Smooth muscle cell (in vitro differentiated cells): ENCODE data around the gene ZNF783. TPM values are rescaled to one million over a fixed set of nuclear protein-coding genes. Genes with fewer than 3 reads are reported as not detected.
"Not testable (repeated sequence)": the region's sequence is repeated elsewhere in the genome, so short reads cannot be mapped to it uniquely, and the experiment has no call there.

Source experiments
- DNase-seq: peaks from one replicate; lab custom pipeline; 2025; ENCODE audit not compliant: unreplicated experiment; lab: John Stamatoyannopoulos, UW
- H2AFZ ChIP-seq: fragments of 200-600 bp; sonication (generic); 2 replicates; pipeline ENCODE4 v1.6.0; 2016; ENCODE audit warnings: antibody characterized with exemption, low read depth, mild to moderate bottlenecking
- H3F3A ChIP-seq: fragments of 200-600 bp; sonication (generic); 2 replicates; pipeline ENCODE4 v1.6.0; 2017; ENCODE audit warnings: antibody characterized with exemption, low read depth
- H3K27ac ChIP-seq: fragments of 200-600 bp; sonication (generic); 2 replicates; pipeline ENCODE4 v1.5.1; 2016; ENCODE audit warnings: low read depth, mild to moderate bottlenecking
- H3K27me3 ChIP-seq: fragments of 200-600 bp; sonication (generic); 2 replicates; pipeline ENCODE4 v1.6.1; 2016; ENCODE audit warnings: low read depth, mild to moderate bottlenecking
- H3K36me3 ChIP-seq: fragments of 200-600 bp; sonication (generic); 2 replicates; pipeline ENCODE4 v1.5.1; 2016; ENCODE audit warnings: low read depth
- H3K4me1 ChIP-seq: fragments of 200-600 bp; sonication (generic); 2 replicates; pipeline ENCODE4 v1.5.1; 2016; ENCODE audit warnings: low read depth
- H3K4me2 ChIP-seq: fragments of 200-600 bp; sonication (generic); 2 replicates; pipeline ENCODE4 v1.6.0; 2016; ENCODE audit warnings: mild to moderate bottlenecking
- H3K4me3 ChIP-seq: fragments of 200-600 bp; sonication (generic); 2 replicates; pipeline ENCODE4 v1.5.1; 2016; ENCODE audit warnings: mild to moderate bottlenecking
- H3K79me2 ChIP-seq: fragments of 200-600 bp; sonication (generic); 2 replicates; pipeline ENCODE4 v1.6.0; 2016; ENCODE audit warnings: low read depth, mild to moderate bottlenecking
- H3K9ac ChIP-seq: fragments of 200-600 bp; sonication (generic); 2 replicates; pipeline ENCODE4 v1.6.0; 2016; ENCODE audit warnings: low read depth
- H3K9me3 ChIP-seq: fragments of 200-600 bp; sonication (generic); replicated peaks from 2 replicates; pipeline ENCODE4 v1.5.1; 2016; ENCODE audit warnings: low read depth
- H4K20me1 ChIP-seq: fragments of 200-600 bp; sonication (generic); 2 replicates; pipeline ENCODE4 v1.6.0; 2016; ENCODE audit warnings: low read depth
- CTCF ChIP-seq: fragments of 200-600 bp; sonication (generic); IDR thresholded peaks from 2 replicates; pipeline ENCODE4 v1.5.1; 2017; ENCODE audit warnings: borderline replicate concordance, mild to moderate bottlenecking, antibody characterized with exemption; ENCODE audit not compliant: insufficient read depth, poor library complexity, severe bottlenecking
- whole genome bisulfite sequencing: methylation state at CpG from one replicate; pipeline ENCODE4 v1.1.7; 2016; ENCODE audit warnings: low lambda C conversion rate; 5-methylcytosine and 5-hydroxymethylcytosine counted together
- polyA plus RNA-seq: library from polyadenylated mRNA; unstranded; fragments of >200 nt; fragmentation: Nextera tagmentation; extraction: Ambion mirVana; gene quantifications from 2 replicates; pipeline ENCODE4 v1.2.1, GENCODE V29; 2016
- total RNA-seq: library from RNA; depleted of rRNA; stranded (reverse); fragments of >200 nt; gene quantifications from 2 replicates; pipeline ENCODE4 v1.2.3, GENCODE V29; 2014

Gene ZNF783
- total and polyA plus RNA-seq, 2 experiments from 2014 or later, result 7.2 to 8.1 TPM

DNA sequence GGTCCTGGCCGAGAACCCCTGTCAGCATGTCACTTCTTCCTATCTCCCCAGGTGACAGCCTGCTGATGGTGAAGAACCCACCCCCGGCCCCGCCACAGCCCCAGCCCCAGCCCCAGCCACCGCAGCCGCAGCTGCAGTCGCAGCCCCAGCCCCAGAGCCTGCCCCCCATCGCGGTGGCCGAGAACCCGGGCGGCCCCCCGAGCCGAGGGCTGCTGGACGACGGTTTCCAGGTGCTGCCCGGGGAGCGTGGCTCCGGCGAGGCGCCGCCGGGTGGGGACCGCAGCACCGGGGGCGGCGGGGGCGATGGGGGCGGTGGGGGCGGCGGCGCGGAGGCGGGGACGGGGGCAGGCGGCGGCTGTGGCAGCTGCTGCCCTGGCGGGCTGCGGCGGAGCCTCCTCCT is 38.2 kb upstream of the ZNF783 start:
- DNase-seq, result no peak
- no peak for TF ChIP-seq CTCF
- peaks cover 4% of the 10 kb centered on the region for H4K20me1 ChIP-seq
- no peaks in the 10 kb centered on the region for H3K36me3 ChIP-seq
- no peak overlapping the region for H2AFZ ChIP-seq
- no peaks in the 10 kb centered on the region for H3K9me3 ChIP-seq
- peaks cover under 1% of the 10 kb centered on the region for H3F3A ChIP-seq
- H3K27me3 ChIP-seq, result no peaks in the 10 kb centered on the region
- WGBS, result 80% methylated on average over 1 of the region's 39 CpGs
- no peak overlapping the region for H3K9ac ChIP-seq
- no peak overlapping the region for H3K4me3 ChIP-seq
- no peaks in the 10 kb centered on the region for H3K79me2 ChIP-seq
- no peak overlapping the region for H3K27ac ChIP-seq
- no peaks in the 10 kb centered on the region for H3K4me1 ChIP-seq
- H3K4me2 ChIP-seq, result no peak overlapping the region

- no peak overlapping the region for H3K27ac ChIP-seq
- H3F3A ChIP-seq, result peaks cover 5% of the 10 kb centered on the region
- no peak overlapping the region for H3K4me3 ChIP-seq
- H3K79me2 ChIP-seq, result no peaks in the 10 kb centered on the region
- H3K4me1 ChIP-seq, result no peaks in the 10 kb centered on the region
- no peaks in the 10 kb centered on the region for H3K36me3 ChIP-seq
- DNase-seq, result no peak
- H3K27me3 ChIP-seq, result no peaks in the 10 kb centered on the region
- no peak overlapping the region for H2AFZ ChIP-seq
- TF ChIP-seq CTCF, result no peak
- H3K9me3 ChIP-seq, result no peaks in the 10 kb centered on the region
- H3K4me2 ChIP-seq, result no peak overlapping the region
- H4K20me1 ChIP-seq, result no peaks in the 10 kb centered on the region
- WGBS, result 98% methylated on average over 29 of the region's 37 CpGs
- no peak overlapping the region for H3K9ac ChIP-seq
Measured at GRCh38 chr7:149224352-149224751, 37.6 kb upstream of the ZNF783 start.

DNA sequence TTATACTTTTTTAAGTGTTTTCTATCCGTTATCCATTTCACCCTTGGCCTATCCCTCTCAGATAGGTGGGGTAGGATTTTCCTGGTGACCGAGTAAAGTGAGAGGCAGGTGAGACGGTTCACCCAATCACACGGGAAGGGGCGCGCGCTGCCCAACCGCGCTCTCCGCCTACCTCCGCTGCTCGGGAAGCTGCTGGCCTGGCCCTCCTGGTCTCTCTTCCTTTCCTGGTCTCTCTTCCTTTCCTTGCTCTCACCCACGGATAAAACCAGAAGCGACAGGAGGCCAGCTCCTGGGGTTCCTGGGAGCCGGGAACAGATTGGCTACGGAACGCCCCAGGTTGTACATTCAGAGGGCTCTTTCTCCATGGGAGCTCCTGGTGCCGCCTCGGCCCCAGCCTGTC is 36.9 kb upstream of the ZNF783 start:
- no peak overlapping the region for H3K4me2 ChIP-seq
- H3K79me2 ChIP-seq, result no peaks in the 10 kb centered on the region
- H3K4me3 ChIP-seq, result no peak overlapping the region
- no peak for DNase-seq
- no peaks in the 10 kb centered on the region for H3K4me1 ChIP-seq
- H3K27me3 ChIP-seq, result no peaks in the 10 kb centered on the region
- no peak overlapping the region for H3K27ac ChIP-seq
- 98% methylated on average over 19 of the region's 19 CpGs for WGBS
- no peaks in the 10 kb centered on the region for H3K9me3 ChIP-seq
- no peak for TF ChIP-seq CTCF
- H3F3A ChIP-seq, result peaks cover 5% of the 10 kb centered on the region
- H3K36me3 ChIP-seq, result no peaks in the 10 kb centered on the region
- H3K9ac ChIP-seq, result no peak overlapping the region
- no peaks in the 10 kb centered on the region for H4K20me1 ChIP-seq
- no peak overlapping the region for H2AFZ ChIP-seq

DNA sequence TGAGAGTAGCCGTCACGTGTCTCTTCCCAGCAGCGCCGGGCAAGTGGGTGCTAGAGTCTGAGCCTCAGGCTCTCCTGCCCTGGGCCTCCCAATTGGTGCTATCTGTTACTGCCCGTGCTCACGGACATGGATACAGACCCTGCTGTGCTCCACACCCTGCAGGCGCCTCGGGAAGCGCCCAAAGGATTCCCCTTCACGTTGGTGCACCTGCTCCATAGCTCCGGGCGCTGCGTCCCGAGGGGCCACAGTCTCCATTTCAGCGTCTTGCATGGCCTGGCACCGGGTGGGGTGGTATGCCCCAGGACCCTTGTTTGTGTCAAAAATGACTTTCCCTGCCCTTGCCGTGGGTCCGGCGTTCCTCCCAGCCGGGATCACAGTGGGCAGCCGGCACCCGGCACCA is 36.3 kb upstream of the ZNF783 start:
- no peak for TF ChIP-seq CTCF
- Histone ChIP-seq H3K27me3 (no peaks in the 10 kb centered on the region), H3K9ac (no peak overlapping the region), H3F3A (peaks cover 5% of the 10 kb centered on the region), H3K4me1 (no peaks in the 10 kb centered on the region), H3K4me3 (no peak overlapping the region), H3K27ac (no peak overlapping the region), H4K20me1 (no peaks in the 10 kb centered on the region), H3K9me3 (no peaks in the 10 kb centered on the region), H3K79me2 (no peaks in the 10 kb centered on the region), H3K4me2 (no peak overlapping the region), H2AFZ (no peak overlapping the region), H3K36me3 (no peaks in the 10 kb centered on the region)
- 99% methylated on average over 22 of the region's 22 CpGs for WGBS
- DNase-seq, result no peak

- H3K27ac ChIP-seq, H3K9me3 ChIP-seq, H3K36me3 ChIP-seq, H3K4me3 ChIP-seq, DNase-seq, H3F3A ChIP-seq, H3K4me2 ChIP-seq, H3K79me2 ChIP-seq, H3K9ac ChIP-seq, H3K27me3 ChIP-seq, H3K4me1 ChIP-seq, H4K20me1 ChIP-seq, H2AFZ ChIP-seq: not testable (repeated sequence)
- 96% methylated on average over 17 of the region's 17 CpGs for WGBS
Measured at GRCh38 chr7:149226366-149226765, 35.6 kb upstream of the ZNF783 start.
